HepG2 (cell line): Measurements from ENCODE around the gene ELF2. TPM values are rescaled to one million over a fixed set of nuclear protein-coding genes. Genes with fewer than 3 reads are reported as not detected.

Experiments used
- ATM ChIP-seq: fragments of 450-650 bp; IDR thresholded peaks from 2 replicates; pipeline ENCODE4 v1.7.1; 2017; ENCODE audit warnings: mild to moderate bottlenecking, borderline replicate concordance
- CENPT ChIP-seq: sonication (generic); formaldehyde crosslinking; IDR thresholded peaks from 2 replicates; pipeline ENCODE4 v1.8.0; 2022; ENCODE audit warnings: low read depth, mild to moderate bottlenecking, moderate library complexity, missing genetic modification reagents
- DR1 ChIP-seq: sonication (generic); formaldehyde crosslinking; IDR thresholded peaks from 2 replicates; pipeline ENCODE4 v1.8.0; 2021; ENCODE audit warnings: mild to moderate bottlenecking, missing genetic modification reagents, inconsistent platforms
- FOXP4 ChIP-seq: sonication (generic); formaldehyde crosslinking; IDR thresholded peaks from 2 replicates; pipeline ENCODE4 v1.4.0; 2020; ENCODE audit warnings: missing genetic modification reagents
- FUBP1 ChIP-seq: sonication (generic); formaldehyde crosslinking; IDR thresholded peaks from 2 replicates; pipeline ENCODE4 v1.5.1; 2020; ENCODE audit warnings: missing genetic modification reagents, mild to moderate bottlenecking, borderline replicate concordance
- GABPA ChIP-seq, 2 experiments: IDR thresholded peaks; 2 replicates each; pipeline ENCODE4 v1.6.1; 2011 to 2016; ENCODE audit warnings: low read depth in 2 of 2, low read length in 1 of 2, missing biosample characterization in 1 of 2, missing genetic modification characterization in 1 of 2
- HOMEZ ChIP-seq: IDR thresholded peaks from 2 replicates; pipeline ENCODE4 v1.6.1; 2016; ENCODE audit warnings: low read depth
- NKX3-1 ChIP-seq: sonication (generic); formaldehyde crosslinking; IDR thresholded peaks from 2 replicates; pipeline ENCODE4 v1.5.0; 2020; ENCODE audit warnings: missing genetic modification reagents
- SATB2 ChIP-seq: sonication (generic); formaldehyde crosslinking; IDR thresholded peaks from 2 replicates; pipeline ENCODE4 v1.5.0; 2020; ENCODE audit warnings: missing genetic modification reagents
- TARDBP ChIP-seq: sonication (generic); formaldehyde crosslinking; IDR thresholded peaks from 2 replicates; pipeline ENCODE4 v1.8.0; 2022; ENCODE audit warnings: mild to moderate bottlenecking, missing genetic modification reagents
- ZFY ChIP-seq: sonication (generic); formaldehyde crosslinking; IDR thresholded peaks from 2 replicates; pipeline ENCODE4 v1.4.0; 2020; ENCODE audit warnings: missing genetic modification reagents
- ZNF646 ChIP-seq: sonication (generic); formaldehyde crosslinking; IDR thresholded peaks from 2 replicates; pipeline ENCODE4 v1.9.0; 2021; ENCODE audit warnings: mild to moderate bottlenecking, missing genetic modification reagents
- ZNF746 ChIP-seq: sonication (generic); formaldehyde crosslinking; IDR thresholded peaks from 2 replicates; pipeline ENCODE4 v1.8.0; 2022; ENCODE audit warnings: mild to moderate bottlenecking, missing genetic modification reagents
- ZNF878 ChIP-seq: sonication (generic); formaldehyde crosslinking; IDR thresholded peaks from 2 replicates; pipeline ENCODE4 v1.8.1; 2023; ENCODE audit warnings: mild to moderate bottlenecking, missing genetic modification reagents, moderate library complexity
- polyA plus RNA-seq, 8 experiments: library from polyadenylated mRNA; depleted of rRNA in 3 of 8; stranded (reverse) in 7 of 8; unstranded in 1 of 8; fragments of >200 nt; fragmentation: Illumina TruSeq in 4 of 8; extraction: Trizol in 4 of 8; gene quantifications; 2 replicates each; pipeline versions ENCODE4 v1.2.1 to v1.2.3, GENCODE V29; 2011 to 2016; ENCODE audit warnings: low read depth in 4 of 8, missing spikeins in 1 of 8, mixed read lengths in 1 of 8; ENCODE audit not compliant: insufficient read depth in 1 of 8
- total RNA-seq, 5 experiments: library from RNA; depleted of rRNA; stranded (reverse); fragments of >200 nt; fragmentation: Illumina TruSeq; extraction: Trizol; gene quantifications; 2 replicates each; pipeline ENCODE4 v1.2.3, GENCODE V29; 2016; ENCODE audit warnings: low read depth in 1 of 5

ELF2 gene
- total and polyA plus RNA-seq, 2 of the 13 experiments (the other 11 are each of a cell fraction or from before 2014, with no cell fraction given): 28.6 to 35.4 TPM

- TF ChIP-seq ZNF646: no peak
- TF ChIP-seq ZFY (CRISPR knock-in tag): no peak
- no peak for TF ChIP-seq NKX3-1 (CRISPR knock-in tag)
- no peak for TF ChIP-seq HOMEZ (CRISPR knock-in tag)
- no peak for TF ChIP-seq ATM
- no peak for TF ChIP-seq CENPT (CRISPR knock-in tag)
- TF ChIP-seq DR1 (CRISPR knock-in tag): no peak
- no peak for TF ChIP-seq TARDBP (CRISPR knock-in tag)
- no peak for TF ChIP-seq GABPA (IDR thresholded peaks at IDR 0.05; ENCODE audit: low read depth, low read length)
- no peak for TF ChIP-seq GABPA (CRISPR knock-in tag; IDR thresholded peaks at IDR 0.05; ENCODE audit: low read depth)
- TF ChIP-seq FUBP1: no peak
- no peak for TF ChIP-seq ZNF878
- no peak for TF ChIP-seq FOXP4 (CRISPR knock-in tag)
- no peak for TF ChIP-seq ZNF746 (CRISPR knock-in tag)
- no peak for TF ChIP-seq SATB2
These were observed 29.9 kb downstream of the ELF2 start (continued) for GRCh38 chr4:139146926-139147629.
